LNCaP clone FGC (cell line): Measurements from ENCODE around the gene RFC1.
"Not testable (repeated sequence)": the region's sequence is repeated elsewhere in the genome, so short reads cannot be mapped to it uniquely, and the experiment has no call there.

Source experiments
- DNase-seq: peaks from one replicate; pipeline ENCODE4 v3.0.0-alpha.2; 2011; ENCODE audit warnings: low read depth
- H3K4me3 ChIP-seq: 2 replicates; pipeline ENCODE4 v1.5.1; 2011; ENCODE audit warnings: mild to moderate bottlenecking, low read depth, low read length, control low read depth
- CTCF ChIP-seq: IDR thresholded peaks from 2 replicates; pipeline ENCODE4 v1.5.1; 2012; ENCODE audit warnings: mild to moderate bottlenecking; ENCODE audit not compliant: control insufficient read depth, insufficient read depth; ENCODE audit errors: extremely low read depth

Gene RFC1

DNA sequence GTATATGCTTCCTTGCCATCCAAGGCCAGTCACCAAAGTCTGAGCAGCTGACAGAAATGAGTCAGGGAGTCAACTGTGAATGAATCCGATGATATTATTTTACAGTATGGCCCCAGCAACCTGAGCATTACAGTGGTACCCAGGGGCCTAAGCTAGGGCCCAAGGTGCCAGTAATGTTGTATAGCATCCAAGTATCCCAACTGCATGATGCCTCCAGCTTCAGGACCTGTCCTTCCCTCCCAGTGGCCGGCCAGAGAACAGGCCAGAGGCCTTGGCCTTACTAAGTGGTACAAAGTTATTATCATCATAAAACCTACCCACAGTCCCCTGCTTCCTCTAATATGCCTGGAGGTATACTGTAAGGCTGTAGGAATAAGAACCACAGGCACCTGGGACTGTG lies 79.9 kb downstream of the RFC1 start:
- TF ChIP-seq CTCF: no peak
- no peak overlapping the region for H3K4me3 ChIP-seq
- DNase-seq: no peak

GRCh38 chr4:39285853-39286252 lies 80.3 kb downstream of the RFC1 start:
- TF ChIP-seq CTCF: no peak
- H3K4me3 ChIP-seq: no peak overlapping the region
- DNase-seq: no peak

DNA sequence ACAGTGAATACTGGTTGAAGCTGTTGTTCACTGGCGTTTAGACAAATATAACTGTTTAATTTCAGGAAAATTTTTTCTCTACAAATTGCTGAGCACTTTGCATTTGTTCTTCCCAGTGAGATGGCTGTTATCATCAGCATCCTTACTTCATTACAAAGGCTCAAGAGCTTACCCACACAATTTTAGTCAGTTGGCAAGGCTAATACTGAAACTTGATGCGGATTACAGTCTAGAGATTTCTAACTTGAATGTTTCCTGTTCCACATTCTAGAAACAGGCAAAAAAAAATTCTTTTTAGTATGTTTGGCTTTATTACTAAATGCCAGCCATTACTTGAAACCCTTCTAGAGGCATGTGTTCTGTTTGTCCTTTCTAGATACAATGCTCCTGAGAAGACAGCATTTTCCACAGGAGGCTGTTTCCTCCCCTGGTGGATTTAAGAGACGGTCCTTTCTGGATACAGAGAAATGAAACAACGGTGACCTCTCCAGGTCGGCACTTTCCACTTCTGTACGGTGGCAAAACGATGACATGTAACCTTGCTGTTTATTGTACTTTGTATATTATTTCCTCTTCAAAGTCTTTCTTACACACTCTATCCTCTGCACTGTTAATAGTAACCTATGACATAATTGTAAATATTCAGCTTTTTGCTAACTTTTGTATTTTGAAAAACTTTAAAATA lies 80.9 kb downstream of the RFC1 start:
- no peak for DNase-seq
- no peak for TF ChIP-seq CTCF
- no peak overlapping the region for H3K4me3 ChIP-seq

- H3K4me3 ChIP-seq: no peak overlapping the region
- no peak for DNase-seq
- TF ChIP-seq CTCF: no peak
Observed at GRCh38 chr4:39280770-39281169, 85.4 kb downstream of the RFC1 start.

DNA sequence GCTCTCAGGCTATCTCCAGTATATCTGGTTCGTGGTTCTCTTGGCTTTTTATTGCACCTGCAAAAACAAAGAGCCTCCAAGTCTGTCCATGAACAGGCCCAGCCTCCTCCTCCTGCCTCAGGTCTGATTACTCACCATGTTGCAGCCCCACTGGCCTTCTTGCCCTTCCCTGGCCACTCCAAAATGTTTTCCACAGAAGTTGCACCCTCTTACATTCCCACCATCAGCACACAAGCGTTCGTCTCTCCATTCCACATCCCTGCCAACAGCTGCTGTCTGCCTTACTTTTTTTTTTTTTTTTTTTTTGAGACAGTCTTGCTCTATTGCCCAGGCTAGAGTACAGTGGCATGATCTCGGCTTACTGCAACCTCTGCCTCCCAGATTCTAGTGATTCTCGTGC lies 86.7 kb downstream of the RFC1 start:
- DNase-seq: no peak
- no peak overlapping the region for H3K4me3 ChIP-seq
- no peak for TF ChIP-seq CTCF

DNA sequence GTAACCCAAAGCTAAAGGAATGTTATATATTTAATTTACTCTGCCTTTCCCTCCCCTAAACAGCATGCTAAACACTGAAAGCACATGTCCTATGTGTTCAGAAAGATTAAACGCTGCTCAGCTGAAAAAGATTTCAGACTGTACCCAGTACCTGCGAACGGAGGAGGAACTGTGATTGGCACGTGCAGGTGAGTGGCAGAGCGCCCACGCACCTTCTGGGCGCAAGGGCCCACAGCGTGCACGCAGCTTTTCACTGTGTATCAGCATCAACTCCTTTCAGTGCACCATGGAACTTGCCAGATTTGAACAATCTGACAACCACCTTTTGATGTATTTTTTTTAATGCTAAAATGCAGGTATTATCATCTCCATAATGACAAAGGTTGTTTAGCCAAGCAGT lies 87.7 kb downstream of the RFC1 start:
- no peak for TF ChIP-seq CTCF
- no peak overlapping the region for H3K4me3 ChIP-seq
- DNase-seq: no peak

- DNase-seq, H3K4me3 ChIP-seq: not testable (repeated sequence)
Observed at GRCh38 chr4:39277661-39278060, 88.5 kb downstream of the RFC1 start.
